Right lobe of liver (tissue), 4 donors: Measurements from ENCODE around the gene MATK.

Experiments
- CTCF ChIP-seq, 4 donors: fragments of 200-600 bp in 3 of 4; fragments of 450-650 bp in 1 of 4; IDR thresholded peaks; one replicate each; pipeline versions ENCODE4 v1.5.1 to v1.8.0; 2016 to 2022; ENCODE audit warnings: antibody characterized with exemption in 4 of 4, mild to moderate bottlenecking in 2 of 4
- POLR2A ChIP-seq: fragments of 450-650 bp; IDR thresholded peaks from one replicate; pipeline ENCODE4 v1.6.1; 2017; ENCODE audit warnings: antibody characterized with exemption, mild to moderate bottlenecking
- donor health status: DM: no; HTN: no; CAD: no.
- donor health status: DM: no; HTN: no; CAD: no.
- donor health status: DM: no; HTN: yes; CAD: no.

GRCh38 chr19:3740431-3740830 is 45.8 kb downstream of the MATK start:
- TF ChIP-seq POLR2A (no peak), CTCF (IDR thresholded peaks at IDR 0.05) (no peak)
